Large intestine (tissue), 3 donors: Measurements from ENCODE around the gene NKAIN2. TPM values are rescaled to one million over a fixed set of nuclear protein-coding genes. Genes with fewer than 3 reads are reported as not detected.
"Not testable (repeated sequence)": the region's sequence is repeated elsewhere in the genome, so short reads cannot be mapped to it uniquely, and the experiment has no call there.

Experiments used
- DNase-seq, 2 donors: peaks; one replicate each; pipeline versions ENCODE4 v3.0.0 to v3.0.0-alpha.2; 2013
- H3K27ac ChIP-seq: one replicate; pipeline ENCODE4 v1.5.1; 2013; ENCODE audit warnings: low read length
- H3K27me3 ChIP-seq: 2 replicates; pipeline ENCODE4 v1.6.1; 2013; ENCODE audit warnings: low read length; ENCODE audit not compliant: control insufficient read depth, insufficient read depth
- H3K36me3 ChIP-seq: 2 replicates; pipeline ENCODE4 v1.6.1; 2013; ENCODE audit warnings: low read length; ENCODE audit not compliant: control insufficient read depth, insufficient read depth
- H3K4me1 ChIP-seq: one replicate; pipeline ENCODE4 v1.6.1; 2013; ENCODE audit warnings: low read length; ENCODE audit not compliant: control insufficient read depth, insufficient read depth
- H3K4me3 ChIP-seq: one replicate; pipeline ENCODE4 v1.5.1; 2013; ENCODE audit warnings: low read length
- H3K9me3 ChIP-seq: one replicate; pipeline ENCODE4 v1.6.1; 2013; ENCODE audit warnings: mild to moderate bottlenecking, low read depth, low read length, moderate library complexity; ENCODE audit not compliant: control insufficient read depth
- WGBS: methylation state at CpG from one replicate; pipeline ENCODE4 v1.1.5; 2013; ENCODE audit warnings: low lambda C conversion rate; ENCODE audit not compliant: insufficient coverage; 5-methylcytosine and 5-hydroxymethylcytosine counted together
- polyA plus RNA-seq: library from polyadenylated mRNA; unstranded; fragments of 120-200 nt; gene quantifications from one replicate; pipeline ENCODE4 v1.2.1, GENCODE V29; 2013

NKAIN2 gene
- polyA plus RNA-seq, 1 donor: 1.3 TPM

DNA sequence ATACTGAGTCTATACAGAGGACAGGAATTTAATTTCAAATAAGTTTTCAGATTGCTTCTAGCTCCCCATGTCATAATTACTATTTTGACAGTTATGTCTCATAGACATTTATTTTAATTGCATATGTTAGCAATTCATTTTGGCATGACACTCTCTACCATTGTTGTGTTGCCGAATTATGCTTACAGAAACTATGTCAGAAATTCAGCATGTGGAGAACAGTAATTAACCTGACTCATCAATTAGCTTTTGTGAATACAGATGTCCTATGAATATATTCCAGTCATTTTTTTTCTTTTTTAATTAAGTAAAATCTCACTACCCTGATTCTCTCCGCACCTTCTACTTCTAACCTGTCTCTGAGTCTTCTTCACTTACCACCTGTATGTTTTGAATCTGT lies 105.1 kb downstream of the NKAIN2 start:
- Histone ChIP-seq H3K36me3 (no peaks in the 10 kb centered on the region), H3K4me1 (no peaks in the 10 kb centered on the region), H3K9me3 (no peaks in the 10 kb centered on the region), H3K27me3 (no peaks in the 10 kb centered on the region), H3K27ac (no peak overlapping the region), H3K4me3 (no peak overlapping the region)
- no peak for DNase-seq
- WGBS: 100% methylated on average over 2 of the region's 2 CpGs

DNA sequence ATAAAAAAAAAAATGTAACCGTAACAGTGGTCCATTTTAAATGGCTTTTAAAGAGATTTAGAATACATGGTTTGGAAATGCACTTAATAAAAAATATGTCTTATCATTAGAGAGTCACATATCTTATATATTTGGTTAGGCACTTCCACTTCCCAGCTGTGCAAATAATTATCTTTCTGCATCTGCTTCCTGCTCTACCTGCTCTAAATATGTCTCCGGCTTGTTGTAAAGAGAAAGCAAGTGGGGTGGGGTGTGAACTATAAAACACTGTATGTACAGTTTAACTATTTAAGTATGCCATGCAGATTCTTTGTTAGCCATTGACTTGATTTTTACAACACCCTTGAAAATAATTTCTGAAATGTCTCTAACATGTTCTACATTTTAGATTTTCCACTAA lies 106.3 kb downstream of the NKAIN2 start:
- 83% methylated on average over 1 of the region's 2 CpGs for WGBS
- DNase-seq: peak in 1 of 2 donors; percentile 5
- Histone ChIP-seq H3K36me3 (no peaks in the 10 kb centered on the region), H3K27me3 (no peaks in the 10 kb centered on the region), H3K4me1 (no peaks in the 10 kb centered on the region), H3K27ac (no peak overlapping the region), H3K9me3 (no peaks in the 10 kb centered on the region), H3K4me3 (no peak overlapping the region)

DNA sequence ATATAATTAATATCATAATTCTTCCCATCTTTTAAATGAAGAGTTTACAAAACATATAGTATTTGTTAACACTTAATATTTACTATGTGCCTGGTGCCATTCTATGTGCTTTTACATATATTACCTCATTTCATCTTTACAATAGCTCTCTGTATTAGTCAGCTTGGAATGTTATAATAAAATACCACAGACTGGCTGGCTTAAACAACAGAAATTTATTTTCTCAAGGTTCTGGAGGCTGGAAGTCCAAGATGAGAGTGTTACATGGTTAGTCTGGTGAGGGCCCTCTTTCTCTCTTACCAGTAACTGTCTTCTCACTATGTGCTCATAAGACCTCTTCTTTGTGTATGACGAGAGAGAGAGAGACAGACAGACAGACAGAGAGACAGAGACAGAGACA lies 110.2 kb downstream of the NKAIN2 start:
- no peaks in the 10 kb centered on the region for H3K9me3 ChIP-seq
- no peaks in the 10 kb centered on the region for H3K27me3 ChIP-seq
- no peak for DNase-seq
- H3K36me3 ChIP-seq: no peaks in the 10 kb centered on the region
- no peak overlapping the region for H3K27ac ChIP-seq
- 83% methylated on average over 1 of the region's 1 CpG for WGBS
- H3K4me1 ChIP-seq: no peaks in the 10 kb centered on the region
- H3K4me3 ChIP-seq: no peak overlapping the region

DNA sequence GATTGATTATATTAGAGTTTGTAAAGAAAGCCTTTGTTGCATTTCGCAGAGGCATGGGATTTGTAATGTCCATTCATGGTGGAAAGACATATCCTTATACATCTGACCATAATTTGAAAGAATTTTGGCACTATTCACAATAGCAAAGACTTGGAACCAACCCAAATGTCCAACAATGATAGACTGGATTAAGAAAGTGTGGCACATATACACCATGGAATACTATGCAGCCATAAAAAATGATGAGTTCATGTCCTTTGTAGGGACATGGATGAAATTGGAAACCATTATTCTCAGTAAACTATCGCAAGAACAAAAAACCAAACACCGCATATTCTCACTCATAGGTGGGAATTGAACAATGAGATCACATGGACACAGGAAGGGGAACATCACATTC lies 119.7 kb downstream of the NKAIN2 start:
- DNase-seq, H3K36me3 ChIP-seq, H3K27ac ChIP-seq, H3K27me3 ChIP-seq, H3K4me3 ChIP-seq, H3K4me1 ChIP-seq, H3K9me3 ChIP-seq: not testable (repeated sequence)
- no CpG with 5 or more reads among the region's 3 CpGs for WGBS

DNA sequence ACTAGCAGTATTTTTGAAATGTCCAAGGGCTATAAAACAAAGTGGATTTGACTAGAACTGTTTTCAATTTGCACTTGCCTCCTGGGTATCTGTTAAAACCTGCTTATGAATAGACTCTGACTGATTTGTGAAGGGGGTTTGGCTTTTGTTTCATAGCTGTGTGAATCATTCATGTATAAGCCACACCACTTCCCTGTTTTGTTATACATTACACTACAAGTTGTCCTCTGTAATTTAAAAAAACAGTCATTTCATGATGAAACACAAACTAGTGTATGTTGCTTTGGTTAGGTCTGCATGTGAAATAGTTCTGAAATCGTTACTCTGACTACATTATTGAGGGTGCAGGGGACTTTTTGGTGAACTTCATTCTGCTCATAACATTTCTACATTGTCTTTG lies 121.7 kb downstream of the NKAIN2 start:
- 67% methylated on average over 1 of the region's 1 CpG for WGBS
- H3K36me3 ChIP-seq: no peaks in the 10 kb centered on the region
- H3K27ac ChIP-seq: no peak overlapping the region
- no peak for DNase-seq
- no peak overlapping the region for H3K4me3 ChIP-seq
- no peaks in the 10 kb centered on the region for H3K27me3 ChIP-seq
- no peaks in the 10 kb centered on the region for H3K9me3 ChIP-seq
- no peaks in the 10 kb centered on the region for H3K4me1 ChIP-seq

DNA sequence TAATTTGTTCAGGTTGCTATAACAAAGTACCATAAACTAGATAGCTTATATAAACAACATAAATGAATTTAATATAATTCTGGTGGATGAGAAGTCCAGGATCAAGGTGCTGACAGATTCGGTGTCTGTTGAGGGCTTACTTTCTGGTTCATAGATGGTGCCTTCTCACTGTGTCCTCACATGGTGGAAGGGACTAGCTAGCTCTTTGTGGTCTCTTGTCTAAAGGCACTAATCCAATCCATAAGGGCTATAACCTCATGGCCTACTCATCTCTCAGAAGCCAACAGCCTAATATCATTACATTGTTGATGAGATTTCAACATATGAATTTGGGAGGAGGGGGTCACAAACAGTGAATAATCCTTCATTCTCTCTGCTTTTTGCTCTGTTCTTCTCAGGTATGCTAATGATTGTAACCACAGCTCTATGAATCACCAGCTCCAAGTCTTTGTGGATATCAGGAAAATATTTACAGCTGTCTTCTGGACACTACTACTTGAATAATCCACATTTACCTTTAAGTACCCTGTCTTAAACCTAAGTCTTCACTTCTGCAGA lies 122.3 kb downstream of the NKAIN2 start:
- no CpG with 5 or more reads among the region's 1 CpG for WGBS
- no peak for DNase-seq
- Histone ChIP-seq H3K4me1 (no peaks in the 10 kb centered on the region), H3K36me3 (no peaks in the 10 kb centered on the region), H3K9me3 (no peaks in the 10 kb centered on the region), H3K27me3 (no peaks in the 10 kb centered on the region), H3K4me3 (no peak overlapping the region), H3K27ac (no peak overlapping the region)

DNA sequence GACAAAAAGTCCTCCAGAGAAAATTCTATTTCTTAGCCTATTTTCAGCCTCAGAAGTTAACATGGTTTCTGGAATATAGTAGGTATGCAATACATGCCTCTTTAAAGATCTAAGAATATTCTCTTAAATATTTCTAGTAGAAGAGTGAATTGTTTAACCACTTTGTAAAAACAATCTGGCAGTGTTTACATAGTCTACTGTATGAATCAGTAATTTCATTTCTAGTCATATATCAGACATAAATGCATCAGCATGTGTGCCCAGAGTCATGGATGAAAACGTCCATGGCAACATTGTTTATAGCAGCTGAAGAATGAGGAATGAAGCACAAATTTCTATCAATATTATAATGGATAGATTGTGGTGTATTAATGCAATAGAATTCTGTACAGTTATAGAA lies 124.9 kb downstream of the NKAIN2 start:
- no peak overlapping the region for H3K4me3 ChIP-seq
- 67% methylated on average over 1 of the region's 1 CpG for WGBS
- no peaks in the 10 kb centered on the region for H3K36me3 ChIP-seq
- H3K4me1 ChIP-seq: no peaks in the 10 kb centered on the region
- H3K27ac ChIP-seq: no peak overlapping the region
- H3K27me3 ChIP-seq: no peaks in the 10 kb centered on the region
- DNase-seq: no peak
- H3K9me3 ChIP-seq: no peaks in the 10 kb centered on the region

DNA sequence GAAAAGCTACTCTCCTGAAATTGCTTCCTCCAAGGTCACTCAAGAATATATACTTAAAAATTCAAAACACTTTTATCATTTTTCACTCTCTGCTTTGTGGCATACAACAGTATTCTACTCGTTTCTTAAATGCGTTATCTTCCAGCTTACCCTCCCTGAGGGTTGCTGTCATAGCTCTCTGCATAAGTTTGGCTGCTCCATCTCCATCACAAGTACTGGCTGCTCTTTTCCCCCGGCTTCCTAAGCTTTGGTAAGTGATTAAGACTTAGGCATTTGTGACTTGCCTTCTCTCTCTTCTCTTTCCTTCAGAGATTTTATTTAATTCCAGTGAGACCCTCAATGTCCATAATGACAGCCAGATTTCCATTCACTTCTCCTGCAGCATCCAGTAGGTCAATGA lies 128.3 kb downstream of the NKAIN2 start:
- Histone ChIP-seq H3K4me1 (no peaks in the 10 kb centered on the region), H3K36me3 (no peaks in the 10 kb centered on the region), H3K4me3 (no peak overlapping the region), H3K9me3 (no peaks in the 10 kb centered on the region), H3K27ac (no peak overlapping the region), H3K27me3 (no peaks in the 10 kb centered on the region)
- no peak for DNase-seq
- 79% methylated on average over 2 of the region's 3 CpGs for WGBS

DNA sequence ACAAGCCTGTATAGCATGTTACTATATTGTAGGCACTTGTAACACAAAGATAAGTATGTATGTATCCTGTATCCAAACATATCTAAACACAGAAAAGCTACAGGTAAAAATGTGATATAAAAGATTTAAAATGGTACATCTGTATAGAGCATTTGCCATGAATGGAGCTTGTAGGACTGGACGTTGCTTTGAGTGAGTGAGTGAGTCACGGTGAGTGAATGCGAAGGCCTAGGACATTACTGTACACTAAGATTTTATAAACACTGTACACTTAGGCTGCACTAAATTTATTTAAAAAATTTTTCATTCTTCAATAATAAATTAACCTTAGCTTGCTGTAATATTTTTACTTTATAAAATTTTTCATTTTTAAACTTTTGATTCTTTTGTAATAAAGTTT lies 136.9 kb downstream of the NKAIN2 start:
- Histone ChIP-seq H3K36me3 (no peaks in the 10 kb centered on the region), H3K4me3 (no peak overlapping the region), H3K4me1 (no peaks in the 10 kb centered on the region), H3K27ac (no peak overlapping the region), H3K9me3 (no peaks in the 10 kb centered on the region), H3K27me3 (no peaks in the 10 kb centered on the region)
- WGBS: no CpG with 5 or more reads among the region's 3 CpGs
- no peak for DNase-seq

DNA sequence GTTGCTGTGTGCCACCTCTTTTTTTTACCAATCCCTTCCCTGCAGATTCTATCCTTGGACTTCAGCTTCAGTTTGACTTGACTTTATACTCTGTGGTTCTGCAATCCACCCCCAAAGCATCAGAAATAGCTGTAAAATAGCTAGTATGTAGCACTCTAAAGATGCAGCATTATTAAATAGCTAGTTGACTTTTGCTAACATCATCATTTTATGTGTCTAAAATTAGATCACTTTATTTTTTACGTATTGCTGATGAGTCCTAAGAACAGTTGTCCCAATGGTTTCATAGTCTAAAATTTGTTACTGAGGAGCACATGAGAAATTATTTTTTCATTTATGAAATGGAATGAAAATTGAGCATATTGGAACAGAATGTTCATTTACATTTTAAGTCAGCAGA lies 138.2 kb downstream of the NKAIN2 start:
- DNase-seq: no peak
- Histone ChIP-seq H3K27ac (no peak overlapping the region), H3K4me1 (no peaks in the 10 kb centered on the region), H3K9me3 (no peaks in the 10 kb centered on the region), H3K27me3 (no peaks in the 10 kb centered on the region), H3K36me3 (no peaks in the 10 kb centered on the region), H3K4me3 (no peak overlapping the region)
- 89% methylated on average over 1 of the region's 1 CpG for WGBS

DNA sequence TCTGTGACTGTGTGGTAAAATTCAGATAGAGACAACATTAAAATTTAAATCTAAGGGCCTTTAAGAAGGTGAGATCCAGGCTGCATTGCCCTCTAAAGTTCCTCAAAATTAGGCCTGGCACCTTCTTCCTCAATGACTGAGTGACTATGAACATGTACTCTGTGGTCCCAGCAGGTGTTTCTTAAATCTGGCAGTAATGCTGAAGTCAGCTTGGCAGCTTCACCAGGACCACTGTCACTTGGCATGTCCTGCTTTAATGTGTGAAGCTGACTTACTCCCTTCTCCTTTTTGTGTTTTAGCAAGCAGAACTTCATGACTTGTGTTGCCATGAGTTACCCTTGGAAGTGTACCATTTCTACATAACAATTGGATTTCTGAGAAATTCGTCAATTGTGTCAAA lies 141.7 kb downstream of the NKAIN2 start:
- 100% methylated on average over 1 of the region's 1 CpG for WGBS
- no peak for DNase-seq
- no peaks in the 10 kb centered on the region for H3K4me1 ChIP-seq

More for the DNA sequence above, 141.7 kb downstream of the NKAIN2 start:
- no peaks in the 10 kb centered on the region for H3K27me3 ChIP-seq
- no peaks in the 10 kb centered on the region for H3K9me3 ChIP-seq
- H3K4me3 ChIP-seq: no peak overlapping the region
- no peaks in the 10 kb centered on the region for H3K36me3 ChIP-seq
- no peak overlapping the region for H3K27ac ChIP-seq
